ENCODE data around the gene SLC25A38.
A peak's percentile ranks its signal among the peaks of the same experiment; 100 is the strongest.

SLC25A38 gene

DNA sequence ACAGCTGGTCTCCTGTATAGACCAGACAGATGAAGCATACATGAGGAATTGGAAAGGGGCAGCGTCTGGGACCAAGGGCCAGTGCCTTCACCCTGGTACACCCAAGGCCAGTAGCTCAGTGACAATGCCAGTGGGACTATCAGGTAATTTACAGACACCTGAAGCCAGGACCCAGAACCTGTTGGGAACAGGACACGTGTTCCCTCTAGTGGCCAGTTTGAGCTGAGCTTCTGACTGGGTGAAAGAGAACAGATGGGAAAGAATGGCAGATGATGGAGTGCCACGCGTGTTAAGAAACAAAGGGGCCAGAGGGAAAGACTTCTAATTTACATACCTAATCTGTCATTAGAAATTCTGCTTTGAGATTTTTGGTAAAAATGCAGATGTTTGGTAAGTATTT, 5.1 kb upstream of the SLC25A38 start:
- no peak for DNase-seq (ENCODE audit: low read depth)

DNA sequence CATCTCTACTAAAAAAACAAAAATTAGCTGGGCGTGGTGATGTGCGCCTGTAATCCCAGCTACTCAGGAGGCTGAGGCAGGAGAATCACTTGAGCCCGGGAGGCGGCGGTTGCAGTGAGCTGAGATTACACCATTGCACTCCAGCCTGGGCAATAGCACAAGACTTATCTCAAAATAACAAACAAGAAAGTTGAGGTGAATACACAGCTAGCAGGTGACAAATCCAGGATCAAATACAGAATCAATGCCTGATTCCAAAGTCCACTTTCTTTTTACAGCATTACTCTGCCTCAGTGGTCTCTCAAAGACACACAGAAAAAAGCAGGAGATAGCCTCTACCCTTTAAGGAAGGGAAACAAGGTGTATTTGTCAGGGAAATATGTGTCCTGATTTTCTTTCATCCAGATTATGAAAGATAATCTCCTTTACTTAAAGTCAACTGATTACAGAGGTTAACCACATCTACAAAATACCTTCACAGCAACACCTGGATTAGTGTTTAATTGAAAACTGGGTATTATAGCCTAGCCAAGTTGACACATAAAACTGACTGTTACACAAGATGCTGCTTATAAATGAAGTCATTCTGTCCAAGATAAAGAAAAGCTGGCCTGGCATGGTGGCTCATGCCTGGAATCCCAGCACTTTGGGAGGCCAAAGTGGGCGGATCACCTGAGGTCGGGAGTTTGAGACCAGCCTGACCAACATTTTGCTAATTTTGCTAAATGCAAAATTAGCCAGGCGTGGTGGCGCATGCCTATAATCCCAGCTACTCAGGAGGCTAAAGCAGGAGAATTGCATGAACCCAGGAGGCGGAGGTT, 4.0 kb upstream of the SLC25A38 start:
- no peak for DNase-seq (ENCODE audit: low read depth)

DNA sequence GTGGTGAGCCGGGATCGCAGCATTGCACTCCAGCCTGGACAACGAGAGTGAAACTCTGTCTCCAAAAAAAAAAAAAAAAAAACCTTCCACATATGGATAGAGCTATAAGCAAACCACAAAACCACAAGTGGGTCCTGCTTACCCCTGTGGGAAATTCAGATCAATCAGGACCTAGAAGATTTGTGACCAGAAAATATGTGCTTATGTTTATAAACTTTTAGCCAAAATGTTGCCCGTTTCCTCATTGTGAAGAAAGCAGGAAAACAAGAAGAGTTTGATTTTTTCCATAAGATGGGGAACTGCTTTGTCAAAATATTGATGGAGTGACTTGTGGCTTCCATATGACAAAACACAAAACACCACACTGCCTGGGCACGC, 3.4 kb upstream of the SLC25A38 start:
- DNase-seq (ENCODE audit: low read depth), result no peak

DNA sequence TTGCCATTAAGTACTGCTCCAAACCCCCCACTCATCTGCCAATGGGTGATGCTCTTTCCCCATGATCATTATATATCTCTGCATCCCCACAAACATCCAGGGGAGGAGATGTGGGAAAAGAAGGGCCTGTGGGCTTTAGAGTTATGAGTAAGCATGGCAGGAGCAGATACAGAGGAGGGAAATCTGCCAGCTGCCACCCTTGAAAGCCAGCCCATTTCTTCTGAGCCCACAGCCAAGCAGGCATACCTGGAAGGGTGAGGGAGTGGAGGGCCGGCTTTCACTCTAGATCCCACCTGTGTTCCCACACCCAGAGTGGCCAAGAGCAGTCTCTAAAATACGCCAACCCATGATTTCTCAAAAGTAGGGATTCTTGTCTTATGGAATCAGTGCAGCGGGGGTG, 1.7 kb upstream of the SLC25A38 start:
- DNase-seq (ENCODE audit: low read depth), result no peak

DNA sequence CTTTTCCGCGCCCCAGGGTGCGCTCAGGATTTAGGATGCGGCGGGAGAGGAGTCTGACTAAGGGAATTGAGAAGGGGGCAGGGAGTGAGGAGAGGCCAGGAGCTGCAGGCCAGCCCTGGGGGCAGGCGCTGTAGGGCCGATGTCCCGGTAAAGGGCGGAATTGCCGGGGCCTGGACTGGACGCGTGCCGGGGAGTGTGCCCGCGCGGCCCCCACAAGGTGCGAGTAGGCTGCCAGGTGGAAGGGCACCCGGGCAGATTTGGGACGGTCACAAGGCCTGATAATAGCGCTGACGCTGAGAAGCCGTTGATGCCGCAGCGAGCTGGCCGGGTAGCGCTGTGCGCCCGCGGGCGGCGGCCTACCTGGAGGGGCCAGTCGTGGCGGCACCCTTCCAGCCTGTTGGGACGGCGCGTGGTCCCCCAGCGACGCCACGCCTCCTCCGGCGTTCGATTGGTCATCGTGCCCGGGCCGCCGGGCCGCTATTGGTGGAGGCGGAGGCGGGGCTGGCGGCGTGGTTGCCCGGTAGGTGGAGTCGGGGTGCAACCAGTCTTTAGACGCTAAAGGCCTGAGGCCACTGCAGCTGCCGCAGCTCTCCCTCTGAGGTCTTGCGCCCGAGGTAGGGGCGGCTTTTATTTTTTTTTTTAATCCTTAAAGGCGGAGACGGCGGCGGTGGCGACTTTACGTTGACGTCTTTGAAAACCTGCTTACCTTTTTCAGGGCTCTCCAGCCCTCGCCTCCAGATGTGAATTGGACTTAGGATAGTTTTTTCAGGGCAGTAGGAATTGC, 903 bp downstream of the SLC25A38 start:
- peak; percentile 73 for DNase-seq (ENCODE audit: low read depth)

DNA sequence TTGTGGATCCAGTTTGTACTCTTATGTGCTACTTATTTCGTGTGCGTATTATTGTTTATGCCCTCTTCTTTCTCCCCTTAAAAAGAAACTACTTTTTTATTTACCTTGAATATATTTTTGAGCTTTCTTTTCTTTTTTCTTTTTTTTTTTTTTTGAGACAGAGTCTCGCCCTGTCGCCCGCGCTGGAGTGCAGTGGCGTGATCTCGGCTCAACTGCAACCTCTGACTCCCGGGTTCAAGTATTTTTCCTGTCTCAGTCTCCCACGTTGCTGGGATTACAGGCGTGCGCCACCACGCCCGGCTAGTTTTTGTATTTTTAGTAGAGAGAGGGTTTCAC, 1.5 kb downstream of the SLC25A38 start:
- DNase-seq (ENCODE audit: low read depth), result no peak

DNA sequence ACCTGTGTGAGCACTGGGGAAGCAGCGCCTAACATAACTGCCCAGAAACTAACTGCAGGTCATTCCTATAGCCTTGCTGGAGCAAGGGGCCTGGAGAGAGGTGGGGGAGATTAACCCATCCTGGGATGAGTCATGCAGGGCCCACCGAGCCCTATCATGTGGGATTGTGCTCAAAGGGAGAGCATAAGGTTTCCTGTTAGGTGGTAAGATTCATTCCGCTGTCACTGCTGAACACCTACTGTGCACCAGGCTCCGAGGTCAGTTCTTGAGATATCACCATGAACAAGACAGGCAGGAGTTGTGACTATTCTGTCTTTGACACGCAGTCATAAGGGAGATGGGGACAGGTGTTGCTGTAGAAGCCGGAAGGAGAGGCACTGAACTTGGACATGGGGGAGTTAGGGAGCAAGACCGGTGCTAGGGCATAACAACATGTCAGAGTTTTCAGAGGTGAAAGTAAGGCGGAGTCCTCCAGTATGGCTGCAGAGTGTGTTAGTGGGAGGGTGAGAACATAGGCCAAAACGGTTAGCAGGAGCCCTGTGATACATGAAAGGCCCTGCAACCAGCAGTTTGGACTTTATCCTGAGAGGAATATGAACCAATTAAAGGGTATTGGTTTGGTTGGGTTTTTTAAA, 2.4 kb downstream of the SLC25A38 start:
- DNase-seq (ENCODE audit: low read depth), result no peak

DNA sequence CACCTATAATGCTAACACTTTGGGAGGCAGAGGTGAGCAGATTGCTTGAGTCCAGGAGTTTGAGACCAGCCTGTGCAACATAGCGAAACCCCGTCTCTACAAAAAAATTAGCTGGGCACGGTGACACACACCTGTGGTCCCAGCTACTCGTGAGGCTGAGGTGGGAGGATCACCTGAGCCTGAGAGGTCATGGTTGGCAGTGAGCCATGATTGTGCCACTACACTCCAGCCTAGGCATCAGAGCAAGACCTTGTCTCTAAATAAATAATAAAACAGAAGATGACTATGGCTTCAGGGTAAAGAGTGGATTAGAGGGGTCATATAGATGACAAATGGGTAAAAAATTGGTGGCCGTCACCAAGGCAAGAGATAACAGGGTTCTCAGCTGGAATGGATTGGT, 3.1 kb downstream of the SLC25A38 start:
- no peak for DNase-seq (ENCODE audit: low read depth)

DNA sequence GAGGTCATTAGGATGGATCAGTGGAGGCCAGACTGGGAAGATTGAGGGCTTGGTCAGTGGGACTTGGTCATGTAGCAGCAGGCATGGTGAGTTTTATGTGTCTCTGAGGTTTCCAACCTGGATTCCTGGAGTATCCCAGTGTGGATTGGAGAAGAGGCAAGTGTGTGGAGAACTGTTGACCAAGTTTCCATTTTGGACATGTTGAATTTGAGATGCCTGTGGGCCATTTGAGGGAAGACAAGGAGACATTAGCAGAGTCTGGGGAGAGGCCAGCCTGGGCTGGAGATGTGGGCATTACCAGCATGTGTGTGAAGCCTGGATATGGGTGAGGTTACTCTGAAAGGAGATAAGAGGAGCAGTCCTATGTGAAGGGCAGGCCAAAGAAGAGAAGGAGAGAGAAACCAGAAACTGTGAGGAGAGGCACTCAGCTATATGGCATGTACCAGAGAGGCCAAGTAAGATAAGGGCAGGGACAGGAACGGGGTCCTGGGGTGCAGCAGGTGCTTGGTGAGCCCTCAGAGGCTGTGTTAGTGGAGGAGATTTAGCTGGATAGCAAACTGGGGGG, 4.3 kb downstream of the SLC25A38 start:
- DNase-seq (ENCODE audit: low read depth), result no peak

DNA sequence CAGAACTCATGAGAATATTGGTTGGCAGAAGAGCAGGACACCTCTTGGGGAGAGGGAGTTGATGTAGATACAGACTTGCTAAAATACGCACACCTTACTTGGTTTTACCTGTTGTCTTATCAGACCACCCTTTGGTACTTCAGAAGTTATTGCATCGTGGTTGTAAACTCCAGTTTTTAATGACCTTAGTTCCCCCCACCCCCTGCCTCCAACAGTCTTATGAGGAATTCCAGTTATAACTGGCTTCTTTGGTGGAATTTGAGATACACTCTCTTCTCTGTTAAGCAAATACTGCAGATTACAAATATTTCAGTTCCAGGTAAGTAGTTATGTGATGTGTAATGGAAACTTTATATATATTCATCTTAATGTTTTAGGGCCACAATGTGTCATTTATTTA, 5.0 kb downstream of the SLC25A38 start:
- no peak for DNase-seq (ENCODE audit: low read depth)

DNA sequence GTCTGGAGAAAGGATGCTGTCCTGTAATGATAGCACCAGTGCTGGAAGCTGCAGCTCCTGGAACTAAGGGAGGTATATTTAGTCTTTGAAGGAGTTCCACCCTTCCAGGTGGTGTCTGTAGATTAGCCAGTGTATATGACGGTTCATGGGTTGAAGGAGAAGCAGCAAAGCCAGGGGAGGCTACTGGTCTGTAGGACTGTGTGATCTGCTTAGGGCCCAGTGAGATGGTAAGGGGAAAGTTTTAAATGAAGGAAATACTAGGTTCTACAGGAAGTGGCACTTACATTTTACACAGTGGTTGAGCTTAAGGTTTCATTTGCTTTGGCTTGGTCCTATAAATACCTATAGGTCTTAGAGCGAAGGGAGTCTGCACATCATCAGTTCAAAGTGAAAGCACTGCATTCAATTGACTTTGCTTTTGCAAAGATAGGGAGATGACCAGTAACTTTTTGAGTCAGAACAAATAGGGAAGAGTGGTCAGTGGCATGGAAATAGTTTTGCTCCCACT, 5.6 kb downstream of the SLC25A38 start:
- DNase-seq (ENCODE audit: low read depth), result no peak

DNA sequence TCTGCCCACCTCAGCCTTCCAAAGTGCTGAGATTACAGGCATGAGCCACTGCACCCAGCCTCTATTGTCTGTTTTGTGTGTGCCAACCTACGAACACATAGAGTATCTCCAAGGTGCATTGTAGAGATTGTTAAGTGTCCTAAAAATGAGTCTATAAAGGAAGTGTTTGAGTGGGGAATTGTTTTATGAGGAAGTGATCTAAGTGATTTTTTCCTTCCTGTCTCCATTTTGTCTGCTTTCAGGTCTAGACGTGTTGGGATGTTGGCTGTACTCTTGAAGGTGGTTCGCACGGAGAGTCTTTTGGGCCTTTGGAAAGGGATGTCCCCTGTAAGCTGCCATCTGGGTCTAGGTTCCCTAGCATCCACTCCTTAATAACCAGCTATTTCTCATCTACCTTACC, 7.0 kb downstream of the SLC25A38 start:
- no peak for DNase-seq (ENCODE audit: low read depth)

DNA sequence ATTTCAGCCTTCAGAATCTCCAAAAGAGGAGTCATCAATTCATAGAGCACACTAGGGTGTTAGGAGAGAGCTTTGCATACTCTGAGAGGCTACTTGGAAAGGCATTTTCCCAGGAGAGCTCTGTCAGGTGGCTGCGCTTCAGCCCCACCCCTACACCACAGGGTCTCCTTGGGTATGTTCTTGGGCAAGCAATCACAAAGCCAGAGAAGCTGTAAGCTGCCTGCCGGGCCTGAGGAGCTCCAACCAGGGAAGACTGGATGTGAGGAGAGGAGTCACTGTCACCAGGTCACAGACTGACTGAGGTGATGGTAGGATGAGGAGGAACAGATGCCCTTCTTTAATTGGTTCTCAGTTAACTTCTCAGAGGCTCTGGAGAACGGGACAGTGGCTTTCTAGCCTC, 13.5 kb downstream of the SLC25A38 start:
- DNase-seq (ENCODE audit: low read depth), result no peak

DNA sequence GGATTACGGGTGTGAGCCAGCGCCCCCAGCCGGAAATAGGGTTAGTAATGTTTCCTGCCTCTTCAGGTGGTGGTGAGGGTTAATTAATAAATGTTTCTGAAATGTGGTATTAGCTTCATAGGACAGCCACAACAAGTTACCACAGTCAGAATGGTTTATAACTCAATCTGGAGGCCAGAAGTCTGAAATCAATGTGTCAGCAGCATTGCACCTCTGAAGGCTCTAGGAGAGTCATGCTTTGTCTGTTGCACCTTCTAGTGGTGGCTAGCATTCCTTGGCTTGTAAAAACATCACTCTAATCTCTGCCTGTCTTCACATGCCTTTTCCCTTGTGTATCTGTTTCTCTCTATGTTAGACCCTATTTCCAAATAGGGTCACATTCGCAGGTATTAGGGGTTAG, 15.5 kb downstream of the SLC25A38 start:
- no peak for DNase-seq (ENCODE audit: low read depth)

DNA sequence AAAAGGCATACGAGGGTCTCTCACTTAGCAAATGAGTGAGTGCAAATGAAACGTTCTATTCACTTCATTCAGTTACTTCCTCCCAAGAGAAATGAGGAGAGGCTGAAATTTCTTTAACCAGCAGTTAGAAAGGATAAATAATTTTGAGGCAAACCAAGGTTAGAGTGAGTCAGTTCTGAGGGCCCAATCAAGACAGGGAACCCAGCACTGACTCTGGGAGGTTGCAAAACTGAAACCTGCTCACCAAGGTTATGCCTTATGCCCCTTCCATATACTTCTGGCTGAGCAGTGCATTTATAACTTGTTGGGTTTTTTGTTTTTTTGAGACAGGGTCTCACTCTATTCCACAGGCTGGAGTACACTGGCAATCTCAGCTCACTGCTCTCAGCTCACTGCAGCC, 18.8 kb downstream of the SLC25A38 start:
- no peak for DNase-seq (ENCODE audit: low read depth)

DNA sequence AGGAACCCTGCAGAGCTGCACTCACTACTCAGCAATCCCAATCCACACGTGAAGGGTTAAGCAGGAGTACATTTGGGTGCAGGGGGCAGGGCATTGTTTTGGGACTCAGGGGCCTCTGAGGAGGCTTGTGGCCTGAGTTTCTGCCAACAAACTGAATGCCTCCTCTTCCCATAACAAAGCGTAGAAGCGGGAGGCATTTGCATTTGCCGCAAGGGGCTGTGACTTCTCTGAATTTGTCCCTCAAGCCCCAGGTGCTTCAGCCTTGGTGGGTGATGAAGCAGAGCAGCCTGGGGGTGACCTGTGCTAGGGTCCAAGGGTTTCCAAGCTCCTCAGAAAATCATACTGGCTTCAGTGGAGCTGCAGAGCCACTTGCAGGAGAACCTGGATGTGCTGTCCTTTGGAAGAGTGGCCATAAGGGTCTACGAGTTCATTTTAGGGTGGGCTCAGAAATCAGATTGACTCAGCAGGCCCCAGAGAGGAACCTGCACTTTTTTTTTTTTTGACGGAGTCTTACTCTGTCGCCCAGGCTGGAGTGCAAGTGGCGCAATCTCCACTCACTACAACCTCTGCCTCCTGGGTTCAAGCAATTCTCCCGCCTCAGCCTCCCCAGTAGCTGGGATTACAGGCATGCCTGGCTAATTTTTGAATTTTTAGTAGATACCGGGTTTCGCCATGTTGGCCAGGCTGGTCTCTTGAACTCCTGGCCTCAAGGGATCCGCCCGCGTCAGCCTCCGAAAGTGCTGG, 21.9 kb downstream of the SLC25A38 start:
- no peak for DNase-seq (ENCODE audit: low read depth)

DNA sequence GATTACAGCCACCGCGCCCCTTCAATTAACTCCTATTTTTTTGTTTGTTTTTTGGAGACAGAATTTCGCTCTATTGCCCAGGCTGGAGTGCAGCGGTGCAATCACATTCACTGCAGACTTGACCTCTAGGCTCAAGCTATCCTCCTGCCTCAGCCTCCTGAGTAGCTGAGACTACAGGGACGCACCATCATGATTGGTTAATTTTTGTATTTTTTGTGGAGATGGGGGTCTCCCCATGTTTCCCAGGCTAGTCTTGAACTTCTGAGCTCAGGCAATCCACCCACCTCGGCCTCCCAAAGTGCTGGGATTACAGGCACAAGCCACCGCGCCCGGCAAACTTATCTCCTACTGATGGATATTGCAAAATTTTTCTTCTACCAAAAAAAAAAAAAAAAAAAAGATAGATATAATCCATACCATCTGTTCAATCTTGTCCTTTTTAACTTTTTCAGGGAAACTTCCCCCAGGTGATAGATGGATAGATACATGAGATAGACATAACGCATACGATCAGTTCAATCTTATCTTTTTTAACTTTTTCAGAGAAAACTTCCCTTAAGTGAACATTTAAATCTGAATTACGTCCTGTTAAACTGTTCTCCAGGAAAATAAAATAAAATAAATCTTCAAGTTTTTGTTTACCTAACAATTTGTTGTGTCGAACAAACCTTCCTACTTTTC, 22.7 kb downstream of the SLC25A38 start:
- DNase-seq (ENCODE audit: low read depth), result no peak

DNA sequence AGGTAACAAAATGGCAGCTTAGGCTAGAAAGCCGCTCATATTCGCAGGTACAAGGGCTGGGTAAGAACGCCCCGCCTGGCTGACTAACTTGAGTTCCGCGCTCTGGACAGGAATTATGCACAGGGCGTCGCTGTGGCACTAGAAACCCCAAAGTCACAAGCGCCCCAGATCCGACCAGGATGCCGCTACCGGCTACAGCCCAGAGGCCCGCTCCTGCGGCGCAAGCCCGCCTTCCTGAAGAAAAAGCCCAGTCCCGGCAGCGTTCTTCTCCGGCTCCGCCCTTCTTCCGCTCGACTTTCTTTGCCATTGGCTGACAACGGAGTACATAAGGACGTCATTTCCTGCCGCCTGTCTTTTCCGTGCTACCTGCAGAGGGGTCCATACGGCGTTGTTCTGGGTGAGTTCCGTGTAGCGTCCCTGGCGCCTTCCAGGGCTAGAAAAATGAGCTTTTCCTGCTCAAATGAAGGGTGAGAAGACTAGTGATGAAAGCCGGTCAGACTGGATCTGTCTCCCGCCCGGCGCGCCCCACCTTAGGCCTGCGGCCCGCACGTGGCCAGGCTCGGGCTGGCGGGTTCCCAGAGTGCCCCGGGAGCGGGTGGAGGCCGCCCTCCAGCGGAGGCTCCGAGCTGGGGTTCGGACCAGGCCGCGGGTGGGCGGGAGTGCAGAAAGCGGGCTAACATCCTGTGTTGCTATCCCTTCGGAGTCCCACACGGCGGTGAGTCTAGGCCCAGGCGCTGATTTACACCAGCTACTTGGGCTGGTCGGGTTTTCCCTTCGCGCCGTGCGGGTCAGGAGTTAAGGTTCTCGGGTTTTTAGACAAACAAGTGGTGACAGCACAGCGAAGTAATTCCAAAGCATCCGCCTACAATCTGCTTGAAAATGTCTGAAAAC, 23.4 kb downstream of the SLC25A38 start, which contains the start of gene RPSA:
RPSA (plus strand) TSS at position 353 of the 891 bp plus-strand sequence. CDS start 934 bp downstream, outside the sequence.
- peak; percentile 96 for DNase-seq (ENCODE audit: low read depth)

DNA sequence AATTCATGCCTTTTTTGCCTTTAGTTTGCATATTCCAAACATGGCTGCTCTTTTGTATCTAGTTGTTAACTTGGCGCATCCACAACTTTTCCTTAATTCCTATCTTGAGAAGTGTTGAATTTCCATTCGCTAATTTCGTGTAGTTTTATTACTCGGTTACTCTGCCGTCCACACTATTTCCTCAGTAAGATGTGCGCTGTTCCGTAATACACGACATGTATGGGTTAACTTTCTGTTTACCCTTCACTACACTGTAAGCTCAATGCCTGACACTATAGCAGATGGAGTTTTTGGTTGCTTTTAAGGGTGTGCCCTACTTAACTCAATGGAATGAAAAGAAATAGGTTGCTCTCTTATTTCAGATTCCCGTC, 24.1 kb downstream of the SLC25A38 start:
- DNase-seq (ENCODE audit: low read depth), result no peak
